Measurements from ENCODE around the gene NAA50. TPM values are rescaled to one million over a fixed set of nuclear protein-coding genes. Genes with fewer than 3 reads are reported as not detected.
A peak's percentile ranks its signal among the peaks of the same experiment; 100 is the strongest.

Gene NAA50
- total and polyA plus RNA-seq, 10 of the 15 experiments (the other 5 are each of a cell fraction or from before 2014, with no cell fraction given), result 31.7 to 205 (median 110) TPM

- TF ChIP-seq IRF5 (IDR thresholded peaks at IDR 0.05; ENCODE audit: borderline replicate concordance) (no peak), ZNF217 (IDR thresholded peaks at IDR 0.05) (no peak), RELA (IDR thresholded peaks at IDR 0.05; ENCODE audit: borderline replicate concordance, partially characterized antibody) (no peak), HDGF (IDR thresholded peaks at IDR 0.05) (peak; percentile 96), GABPA (IDR thresholded peaks at IDR 0.05; ENCODE audit: low read depth) (peak; percentile 88), RB1 (IDR thresholded peaks at IDR 0.05; ENCODE audit: borderline replicate concordance) (peak; percentile 26; the same call in 1 of the 2 replicates), SMARCA5 (IDR thresholded peaks at IDR 0.05) (0 out of 2 replicates have a peak, but pooled peaks have one; percentile 29), JUNB (IDR thresholded peaks at IDR 0.05) (no peak), RELB (IDR thresholded peaks at IDR 0.05; ENCODE audit: low read depth) (peak; percentile 97), ZNF622 (IDR thresholded peaks at IDR 0.05) (peak; percentile 89)
- TF ChIP-seq, protein P1, sequence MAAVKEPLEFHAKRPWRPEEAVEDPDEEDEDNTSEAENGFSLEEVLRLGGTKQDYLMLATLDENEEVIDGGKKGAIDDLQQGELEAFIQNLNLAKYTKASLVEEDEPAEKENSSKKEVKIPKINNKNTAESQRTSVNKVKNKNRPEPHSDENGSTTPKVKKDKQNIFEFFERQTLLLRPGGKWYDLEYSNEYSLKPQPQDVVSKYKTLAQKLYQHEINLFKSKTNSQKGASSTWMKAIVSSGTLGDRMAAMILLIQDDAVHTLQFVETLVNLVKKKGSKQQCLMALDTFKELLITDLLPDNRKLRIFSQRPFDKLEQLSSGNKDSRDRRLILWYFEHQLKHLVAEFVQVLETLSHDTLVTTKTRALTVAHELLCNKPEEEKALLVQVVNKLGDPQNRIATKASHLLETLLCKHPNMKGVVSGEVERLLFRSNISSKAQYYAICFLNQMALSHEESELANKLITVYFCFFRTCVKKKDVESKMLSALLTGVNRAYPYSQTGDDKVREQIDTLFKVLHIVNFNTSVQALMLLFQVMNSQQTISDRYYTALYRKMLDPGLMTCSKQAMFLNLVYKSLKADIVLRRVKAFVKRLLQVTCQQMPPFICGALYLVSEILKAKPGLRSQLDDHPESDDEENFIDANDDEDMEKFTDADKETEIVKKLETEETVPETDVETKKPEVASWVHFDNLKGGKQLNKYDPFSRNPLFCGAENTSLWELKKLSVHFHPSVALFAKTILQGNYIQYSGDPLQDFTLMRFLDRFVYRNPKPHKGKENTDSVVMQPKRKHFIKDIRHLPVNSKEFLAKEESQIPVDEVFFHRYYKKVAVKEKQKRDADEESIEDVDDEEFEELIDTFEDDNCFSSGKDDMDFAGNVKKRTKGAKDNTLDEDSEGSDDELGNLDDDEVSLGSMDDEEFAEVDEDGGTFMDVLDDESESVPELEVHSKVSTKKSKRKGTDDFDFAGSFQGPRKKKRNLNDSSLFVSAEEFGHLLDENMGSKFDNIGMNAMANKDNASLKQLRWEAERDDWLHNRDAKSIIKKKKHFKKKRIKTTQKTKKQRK (IDR thresholded peaks at IDR 0.05; ENCODE audit: low read depth, low read length), result peak; percentile 85
- TF ChIP-seq, protein P2, sequence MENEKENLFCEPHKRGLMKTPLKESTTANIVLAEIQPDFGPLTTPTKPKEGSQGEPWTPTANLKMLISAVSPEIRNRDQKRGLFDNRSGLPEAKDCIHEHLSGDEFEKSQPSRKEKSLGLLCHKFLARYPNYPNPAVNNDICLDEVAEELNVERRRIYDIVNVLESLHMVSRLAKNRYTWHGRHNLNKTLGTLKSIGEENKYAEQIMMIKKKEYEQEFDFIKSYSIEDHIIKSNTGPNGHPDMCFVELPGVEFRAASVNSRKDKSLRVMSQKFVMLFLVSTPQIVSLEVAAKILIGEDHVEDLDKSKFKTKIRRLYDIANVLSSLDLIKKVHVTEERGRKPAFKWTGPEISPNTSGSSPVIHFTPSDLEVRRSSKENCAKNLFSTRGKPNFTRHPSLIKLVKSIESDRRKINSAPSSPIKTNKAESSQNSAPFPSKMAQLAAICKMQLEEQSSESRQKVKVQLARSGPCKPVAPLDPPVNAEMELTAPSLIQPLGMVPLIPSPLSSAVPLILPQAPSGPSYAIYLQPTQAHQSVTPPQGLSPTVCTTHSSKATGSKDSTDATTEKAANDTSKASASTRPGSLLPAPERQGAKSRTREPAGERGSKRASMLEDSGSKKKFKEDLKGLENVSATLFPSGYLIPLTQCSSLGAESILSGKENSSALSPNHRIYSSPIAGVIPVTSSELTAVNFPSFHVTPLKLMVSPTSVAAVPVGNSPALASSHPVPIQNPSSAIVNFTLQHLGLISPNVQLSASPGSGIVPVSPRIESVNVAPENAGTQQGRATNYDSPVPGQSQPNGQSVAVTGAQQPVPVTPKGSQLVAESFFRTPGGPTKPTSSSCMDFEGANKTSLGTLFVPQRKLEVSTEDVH (IDR thresholded peaks at IDR 0.05; ENCODE audit: low read depth, partially characterized antibody), result peak; percentile 31
Observed at GRCh38 chr3:113696658-113697499, 49.2 kb downstream of the NAA50 start (continued).

All from GM12878 (cell line).